ENCODE data around the gene CPAMD8. TPM values are rescaled to one million over a fixed set of nuclear protein-coding genes. Genes with fewer than 3 reads are reported as not detected.

CPAMD8 gene
- total RNA-seq, 2 donors from 2014 or later, result 2.0 to 5.2 TPM

DNA sequence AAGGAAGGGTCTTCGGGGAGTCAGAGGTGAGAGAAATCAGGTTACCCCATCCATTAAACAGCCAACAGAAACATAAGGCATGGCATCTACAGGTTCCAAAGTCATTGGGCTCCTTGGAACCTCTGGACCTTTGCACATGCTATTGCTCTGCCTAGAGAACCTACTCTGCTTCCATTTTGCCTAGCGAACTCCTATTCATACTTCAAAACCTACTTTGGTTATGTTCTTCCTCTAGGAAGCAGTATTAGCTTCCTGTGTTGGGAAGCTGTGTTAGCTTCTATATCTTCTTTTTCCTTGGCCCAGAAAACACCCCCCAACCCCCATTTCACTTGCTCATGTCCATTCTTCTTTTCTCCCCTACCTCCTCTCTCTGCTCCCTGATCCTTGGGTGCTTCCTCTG lies 98.3 kb downstream of the CPAMD8 start:
- DNase-seq, result no peak
- no peaks in the 10 kb centered on the region for H3K4me1 ChIP-seq
- H3K4me3 ChIP-seq, result no peak overlapping the region
- no peak for TF ChIP-seq POLR2A (IDR thresholded peaks at IDR 0.05)
- no peak for TF ChIP-seq CTCF (IDR thresholded peaks at IDR 0.05)
- H3K9me3 ChIP-seq, result peaks cover 0 to 6% (median 0%) of the 10 kb centered on the region in 3 donors
- ATAC-seq, result no peak
- no peaks in the 10 kb centered on the region for H3K27me3 ChIP-seq
- H3K36me3 ChIP-seq (replicated peaks in 1 of 2; ENCODE audit: insufficient read depth in 1 of 2, low read depth in 2 of 2), result no peaks in the 10 kb centered on the region
- WGBS, 2 donors, result 66 to 78% methylated on average over 2 of the region's 2 CpGs
- no peak overlapping the region for H3K27ac ChIP-seq
- intact Hi-C loops (cut with DNase I), result no loop called here

DNA sequence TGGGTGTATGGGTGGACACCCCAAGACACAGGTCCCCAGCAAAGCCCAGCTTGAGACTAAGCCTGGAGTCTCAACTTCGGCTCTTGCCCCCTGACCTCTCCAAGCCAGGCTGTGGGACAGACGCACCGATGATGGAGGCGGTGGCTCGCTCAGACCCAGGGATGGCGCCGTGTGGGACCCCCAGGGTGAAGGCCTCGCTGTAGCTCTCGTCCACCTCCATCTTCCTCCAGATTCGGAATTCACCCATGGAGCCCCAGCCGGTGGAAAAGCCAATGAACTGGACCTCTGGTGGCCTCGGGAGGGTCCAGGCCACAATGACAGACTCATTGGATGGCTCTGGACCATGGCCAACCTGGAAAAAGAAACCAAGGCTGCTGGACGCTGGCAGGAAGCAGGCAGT lies 98.7 kb downstream of the CPAMD8 start:
- DNase-seq (no peak), ATAC-seq (no peak)
- no peak for TF ChIP-seq CTCF (IDR thresholded peaks at IDR 0.05)
- no peak for TF ChIP-seq POLR2A (IDR thresholded peaks at IDR 0.05)
- Histone ChIP-seq H3K36me3 (replicated peaks in 1 of 2; ENCODE audit: insufficient read depth in 1 of 2, low read depth in 2 of 2) (no peaks in the 10 kb centered on the region), H3K4me3 (no peak overlapping the region), H3K27ac (no peak overlapping the region), H3K9me3 (peaks cover 0 to 6% (median 0%) of the 10 kb centered on the region in 3 donors), H3K27me3 (no peaks in the 10 kb centered on the region), H3K4me1 (no peaks in the 10 kb centered on the region)
- WGBS, 2 donors, result 70 to 80% methylated on average over 1 to 13 of the region's 13 CpGs
- intact Hi-C loops (cut with DNase I), result no loop called here

DNA sequence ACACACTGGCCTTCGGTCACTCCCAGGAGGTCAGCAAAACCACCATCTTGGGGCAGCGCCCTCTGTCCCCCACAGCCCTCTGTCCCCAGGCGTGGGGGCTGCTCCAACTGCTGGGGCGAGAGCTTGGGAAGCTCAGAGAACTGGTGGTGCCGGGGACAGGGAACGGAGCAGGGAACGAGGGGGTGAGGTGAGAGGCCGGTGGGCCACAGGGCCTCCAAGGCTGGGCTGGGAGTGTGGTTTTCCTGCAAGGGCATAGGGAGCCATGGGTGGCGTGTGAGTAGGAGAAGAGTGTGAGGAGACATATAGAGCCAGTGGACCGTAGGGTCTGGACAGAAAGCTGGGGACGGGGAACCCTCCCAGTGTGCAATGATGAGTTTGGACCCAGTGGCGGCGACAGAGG lies 103.7 kb downstream of the CPAMD8 start:
- TF ChIP-seq POLR2A (IDR thresholded peaks at IDR 0.05) (no peak), CTCF (IDR thresholded peaks at IDR 0.05) (no peak)
- 80 to 86% methylated on average over 11 to 13 of the region's 13 CpGs for WGBS, 2 donors
- Histone ChIP-seq H3K9me3 (no peaks in the 10 kb centered on the region), H3K27me3 (no peaks in the 10 kb centered on the region), H3K36me3 (replicated peaks in 1 of 2; ENCODE audit: insufficient read depth in 1 of 2, low read depth in 2 of 2) (no peaks in the 10 kb centered on the region), H3K4me1 (no peaks in the 10 kb centered on the region), H3K27ac (no peak overlapping the region), H3K4me3 (no peak overlapping the region)
- ATAC-seq (no peak), DNase-seq (no peak)
- intact Hi-C loops (cut with DNase I), result no loop called here

GRCh38 chr19:16922592-16922934 lies 104.0 kb downstream of the CPAMD8 start:
- no peaks in the 10 kb centered on the region for H3K9me3 ChIP-seq
- H3K4me3 ChIP-seq, result no peak overlapping the region
- no peak overlapping the region for H3K27ac ChIP-seq
- ATAC-seq (no peak), DNase-seq (no peak)
- intact Hi-C loops (cut with DNase I), result no loop called here
- TF ChIP-seq POLR2A (IDR thresholded peaks at IDR 0.05) (no peak), CTCF (IDR thresholded peaks at IDR 0.05) (no peak)
- no peaks in the 10 kb centered on the region for H3K27me3 ChIP-seq
- no peaks in the 10 kb centered on the region for H3K36me3 ChIP-seq (replicated peaks in 1 of 2; ENCODE audit: insufficient read depth in 1 of 2, low read depth in 2 of 2)
- WGBS, 2 donors, result 45 to 83% methylated on average over 1 of the region's 1 CpG
- no peaks in the 10 kb centered on the region for H3K4me1 ChIP-seq

GRCh38 chr19:16921766-16922591 lies 104.6 kb downstream of the CPAMD8 start:
- Histone ChIP-seq H3K27ac (no peak overlapping the region), H3K27me3 (no peaks in the 10 kb centered on the region), H3K36me3 (replicated peaks in 1 of 2; ENCODE audit: insufficient read depth in 1 of 2, low read depth in 2 of 2) (no peaks in the 10 kb centered on the region), H3K9me3 (no peaks in the 10 kb centered on the region), H3K4me1 (no peaks in the 10 kb centered on the region), H3K4me3 (no peak overlapping the region)
- ATAC-seq (no peak), DNase-seq (no peak)
- intact Hi-C loops (cut with DNase I), result no loop called here
- WGBS, 2 donors, result 58 to 74% methylated on average over 9 to 21 of the region's 21 CpGs
- TF ChIP-seq CTCF (IDR thresholded peaks at IDR 0.05), result no peak
- no peak for TF ChIP-seq POLR2A (IDR thresholded peaks at IDR 0.05)

Measured in body of pancreas (tissue), 4 donors.